ENCODE measurements around the gene SCML2.

Gene SCML2

DNA sequence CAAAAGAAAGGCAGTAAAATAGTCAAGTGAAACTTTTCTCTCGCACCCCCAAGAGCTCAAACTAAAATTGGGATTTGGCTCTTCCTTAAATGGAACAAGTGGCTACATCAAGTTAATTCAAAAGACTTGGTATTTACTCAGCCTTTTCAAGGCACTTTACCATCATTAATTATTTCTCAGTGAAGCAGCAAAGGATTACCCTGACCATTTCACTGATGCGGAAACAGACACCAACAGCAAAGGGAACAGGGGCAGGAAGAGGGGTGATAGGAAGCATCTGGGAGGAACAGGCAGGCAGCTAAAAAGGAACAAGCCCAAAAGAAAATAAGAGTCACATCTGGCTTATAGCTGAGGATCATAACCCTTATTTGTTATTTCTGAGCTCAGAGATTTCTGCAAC lies 2.7 kb downstream of the SCML2 start:
- no peak overlapping the region for H3K27ac ChIP-seq (ENCODE audit: low read length)
- H3K4me1 ChIP-seq (ENCODE audit: control insufficient read depth, low read depth, low read length), result no peaks in the 10 kb centered on the region
- no peaks in the 10 kb centered on the region for H3K36me3 ChIP-seq (ENCODE audit: control insufficient read depth, low read depth, low read length)
- no peak overlapping the region for H3K4me3 ChIP-seq (ENCODE audit: low read length)
- no peak overlapping the region for H3K9ac ChIP-seq (ENCODE audit: low read length)
- peaks cover 3% of the 10 kb centered on the region for H3K9me3 ChIP-seq (ENCODE audit: control insufficient read depth, low read depth, low read length)
- peaks cover 12% of the 10 kb centered on the region for H3K27me3 ChIP-seq (ENCODE audit: control insufficient read depth, insufficient read depth, low read length)

DNA sequence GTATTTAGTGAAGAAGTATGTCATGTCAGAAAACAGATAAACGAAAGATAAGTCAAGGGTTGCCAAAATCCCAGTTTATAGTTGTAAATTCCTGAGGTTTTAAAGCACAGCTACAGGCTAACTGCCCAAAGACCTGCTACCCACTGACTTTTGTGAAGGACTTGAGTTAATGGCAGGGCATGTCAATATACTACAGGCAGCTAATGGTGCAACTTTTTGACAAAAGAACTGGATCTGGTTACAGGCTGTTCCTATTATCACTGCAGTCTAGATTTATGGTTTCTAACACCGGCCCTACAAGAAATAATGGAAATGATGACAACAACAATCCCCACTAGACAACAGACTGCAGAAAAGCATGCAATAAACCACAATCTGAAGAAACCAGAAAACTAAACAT lies 6.4 kb downstream of the SCML2 start:
- no peaks in the 10 kb centered on the region for H3K27me3 ChIP-seq (ENCODE audit: control insufficient read depth, insufficient read depth, low read length)
- H3K4me1 ChIP-seq (ENCODE audit: control insufficient read depth, low read depth, low read length), result no peaks in the 10 kb centered on the region
- no peak overlapping the region for H3K9ac ChIP-seq (ENCODE audit: low read length)
- peaks cover 7% of the 10 kb centered on the region for H3K9me3 ChIP-seq (ENCODE audit: control insufficient read depth, low read depth, low read length)
- no peak overlapping the region for H3K4me3 ChIP-seq (ENCODE audit: low read length)
- no peak overlapping the region for H3K27ac ChIP-seq (ENCODE audit: low read length)
- no peaks in the 10 kb centered on the region for H3K36me3 ChIP-seq (ENCODE audit: control insufficient read depth, low read depth, low read length)

DNA sequence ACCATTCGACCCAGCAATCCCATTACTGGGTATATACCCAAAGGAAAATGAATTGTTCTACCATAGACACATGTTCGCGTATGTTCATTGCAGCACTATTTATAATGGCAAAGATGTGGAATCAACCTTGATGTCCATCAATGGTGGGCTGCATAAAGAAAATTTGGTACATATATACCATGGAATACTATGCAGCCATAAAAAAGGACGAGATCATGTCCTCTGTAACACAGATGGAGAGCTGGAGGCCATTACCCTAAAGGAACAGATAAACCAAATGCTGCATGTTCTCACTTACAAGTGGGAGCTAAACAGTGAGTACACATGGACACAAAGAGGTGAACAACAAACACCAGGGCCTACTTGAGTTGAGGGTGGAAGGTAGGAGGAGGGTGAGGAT lies 45.1 kb downstream of the SCML2 start:
- no peak overlapping the region for H3K9ac ChIP-seq (ENCODE audit: low read length)
- no peak overlapping the region for H3K4me3 ChIP-seq (ENCODE audit: low read length)
- H3K4me1 ChIP-seq (ENCODE audit: control insufficient read depth, low read depth, low read length), result no peaks in the 10 kb centered on the region
- H3K27ac ChIP-seq (ENCODE audit: low read length), result no peak overlapping the region
- no peaks in the 10 kb centered on the region for H3K27me3 ChIP-seq (ENCODE audit: control insufficient read depth, insufficient read depth, low read length)
- H3K9me3 ChIP-seq (ENCODE audit: control insufficient read depth, low read depth, low read length), result peaks cover 8% of the 10 kb centered on the region
- no peaks in the 10 kb centered on the region for H3K36me3 ChIP-seq (ENCODE audit: control insufficient read depth, low read depth, low read length)

DNA sequence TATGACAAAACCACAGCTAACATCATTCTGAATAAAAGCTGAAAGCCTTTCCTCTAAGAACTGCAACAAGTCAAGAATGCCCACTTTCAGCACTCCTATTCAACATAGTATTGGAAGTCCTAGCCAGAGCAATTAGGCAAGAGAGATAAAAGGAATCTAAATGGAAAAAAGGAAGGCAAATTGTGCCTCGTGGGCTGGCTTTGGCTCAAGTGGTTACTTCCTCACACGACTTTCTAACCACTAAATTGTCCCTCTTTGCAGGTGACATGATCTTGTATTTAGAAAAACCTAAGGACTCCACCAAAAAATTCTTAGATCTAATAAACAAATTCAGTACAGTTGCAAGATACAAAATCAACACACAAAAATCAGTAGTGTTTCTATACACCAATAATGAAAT lies 57.2 kb downstream of the SCML2 start:
- Histone ChIP-seq H3K9ac (ENCODE audit: low read length) (no peak overlapping the region), H3K4me1 (ENCODE audit: control insufficient read depth, low read depth, low read length) (no peaks in the 10 kb centered on the region), H3K27me3 (ENCODE audit: control insufficient read depth, insufficient read depth, low read length) (no peaks in the 10 kb centered on the region), H3K4me3 (ENCODE audit: low read length) (no peak overlapping the region), H3K36me3 (ENCODE audit: control insufficient read depth, low read depth, low read length) (no peaks in the 10 kb centered on the region), H3K9me3 (ENCODE audit: control insufficient read depth, low read depth, low read length) (peaks cover 6% of the 10 kb centered on the region), H3K27ac (ENCODE audit: low read length) (no peak overlapping the region)

DNA sequence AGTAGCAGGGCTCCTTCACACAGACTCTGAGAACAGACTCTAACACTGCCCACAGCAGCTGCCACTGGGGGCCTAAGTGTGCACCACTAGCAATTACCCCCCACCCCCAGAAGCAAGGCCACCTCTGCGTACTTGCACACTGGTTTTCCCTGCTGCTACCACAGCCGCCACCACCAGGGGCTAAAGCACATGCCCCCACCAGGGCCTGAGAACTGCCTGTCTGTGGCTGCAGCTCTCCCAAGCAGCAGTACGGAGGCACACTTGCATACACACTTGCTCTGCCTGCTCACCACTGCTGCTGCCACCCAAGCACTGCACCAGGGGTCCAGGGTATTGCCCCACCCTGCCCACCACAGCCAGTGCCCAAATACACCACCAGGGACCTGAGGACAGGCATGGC lies 59.6 kb downstream of the SCML2 start:
- no peak overlapping the region for H3K9ac ChIP-seq (ENCODE audit: low read length)
- H3K27ac ChIP-seq (ENCODE audit: low read length), result no peak overlapping the region
- H3K9me3 ChIP-seq (ENCODE audit: control insufficient read depth, low read depth, low read length), result peaks cover 6% of the 10 kb centered on the region
- peaks cover 3% of the 10 kb centered on the region for H3K4me1 ChIP-seq (ENCODE audit: control insufficient read depth, low read depth, low read length)
- H3K36me3 ChIP-seq (ENCODE audit: control insufficient read depth, low read depth, low read length), result no peaks in the 10 kb centered on the region
- no peak overlapping the region for H3K4me3 ChIP-seq (ENCODE audit: low read length)
- H3K27me3 ChIP-seq (ENCODE audit: control insufficient read depth, insufficient read depth, low read length), result no peaks in the 10 kb centered on the region

DNA sequence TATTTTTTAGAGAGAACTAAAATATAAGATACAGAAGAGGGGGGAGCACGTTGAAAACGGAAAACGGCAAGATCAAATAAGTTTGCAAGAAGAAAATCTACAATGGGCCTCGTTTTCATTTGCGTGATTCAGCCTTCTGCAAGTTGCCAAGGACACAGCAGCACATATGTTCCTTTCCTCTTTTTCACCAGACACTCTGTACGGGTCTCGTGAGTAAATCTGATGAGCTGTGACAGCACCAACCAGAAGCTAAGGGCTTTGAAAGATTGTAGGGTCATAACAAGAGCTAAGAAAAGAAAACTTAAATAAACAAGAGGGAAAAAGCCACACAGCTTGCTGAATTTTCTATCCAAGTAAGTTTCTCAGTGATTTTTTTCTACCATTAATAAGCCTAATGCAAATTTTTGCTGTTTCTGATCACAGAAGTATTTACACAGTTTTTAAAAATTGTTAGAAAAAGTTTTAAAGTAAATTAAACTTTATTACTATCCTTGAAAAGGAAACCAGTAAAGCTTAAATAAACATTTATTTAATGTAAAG lies 63.4 kb downstream of the SCML2 start:
- H3K36me3 ChIP-seq (ENCODE audit: control insufficient read depth, low read depth, low read length), result no peaks in the 10 kb centered on the region
- H3K27me3 ChIP-seq (ENCODE audit: control insufficient read depth, insufficient read depth, low read length), result no peaks in the 10 kb centered on the region
- H3K9ac ChIP-seq (ENCODE audit: low read length), result no peak overlapping the region
- H3K4me3 ChIP-seq (ENCODE audit: low read length), result no peak overlapping the region
- H3K27ac ChIP-seq (ENCODE audit: low read length), result no peak overlapping the region
- H3K9me3 ChIP-seq (ENCODE audit: control insufficient read depth, low read depth, low read length), result peaks cover 8% of the 10 kb centered on the region
- H3K4me1 ChIP-seq (ENCODE audit: control insufficient read depth, low read depth, low read length), result peaks cover 26% of the 10 kb centered on the region

DNA sequence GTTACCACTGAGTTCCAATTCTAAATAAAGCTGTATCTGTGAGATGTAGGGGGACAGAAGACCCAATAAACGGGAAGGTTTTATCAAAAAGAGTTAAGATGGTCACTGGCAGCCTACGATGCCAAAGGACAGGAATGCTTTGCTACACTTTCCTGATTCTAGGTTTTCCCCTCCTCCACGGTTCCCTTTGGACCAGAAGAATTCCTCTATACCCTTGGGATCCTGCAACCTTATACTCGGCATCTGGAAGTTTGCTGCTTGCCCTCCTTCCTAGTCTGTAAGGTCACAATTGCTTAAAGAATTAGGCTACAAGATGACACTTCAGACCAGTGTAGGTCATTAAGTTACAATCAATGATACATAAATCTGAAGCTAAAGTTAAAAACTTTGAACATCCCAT lies 64.3 kb downstream of the SCML2 start:
- peaks cover 11% of the 10 kb centered on the region for H3K9me3 ChIP-seq (ENCODE audit: control insufficient read depth, low read depth, low read length)
- H3K4me3 ChIP-seq (ENCODE audit: low read length), result no peak overlapping the region
- no peaks in the 10 kb centered on the region for H3K27me3 ChIP-seq (ENCODE audit: control insufficient read depth, insufficient read depth, low read length)
- no peak overlapping the region for H3K9ac ChIP-seq (ENCODE audit: low read length)
- H3K4me1 ChIP-seq (ENCODE audit: control insufficient read depth, low read depth, low read length), result peaks cover 26% of the 10 kb centered on the region
- H3K36me3 ChIP-seq (ENCODE audit: control insufficient read depth, low read depth, low read length), result no peaks in the 10 kb centered on the region
- H3K27ac ChIP-seq (ENCODE audit: low read length), result no peak overlapping the region

DNA sequence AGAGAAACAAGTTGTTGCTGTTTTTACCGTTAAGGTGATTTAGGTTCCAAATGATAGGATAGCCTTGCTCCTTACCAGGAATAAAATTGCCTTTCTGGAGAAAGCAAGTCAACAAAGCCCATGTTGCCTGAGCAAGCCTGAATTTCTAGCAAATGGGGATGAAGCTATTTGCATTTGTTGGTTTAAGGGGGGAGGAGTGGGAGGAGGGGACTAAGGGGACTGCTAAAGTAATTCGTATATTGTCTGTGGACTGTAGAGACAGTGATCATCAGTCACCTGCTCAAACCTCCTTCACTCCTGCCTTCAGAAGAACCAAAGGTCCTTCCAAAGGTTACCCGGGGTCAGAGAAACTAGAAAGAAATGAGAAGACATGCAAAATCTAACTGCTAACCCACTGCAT lies 65.8 kb downstream of the SCML2 start:
- Histone ChIP-seq H3K36me3 (ENCODE audit: control insufficient read depth, low read depth, low read length) (no peaks in the 10 kb centered on the region), H3K27ac (ENCODE audit: low read length) (no peak overlapping the region), H3K4me1 (ENCODE audit: control insufficient read depth, low read depth, low read length) (peaks cover 26% of the 10 kb centered on the region), H3K9me3 (ENCODE audit: control insufficient read depth, low read depth, low read length) (peaks cover 15% of the 10 kb centered on the region), H3K9ac (ENCODE audit: low read length) (peak overlapping the region; percentile 29), H3K27me3 (ENCODE audit: control insufficient read depth, insufficient read depth, low read length) (no peaks in the 10 kb centered on the region), H3K4me3 (ENCODE audit: low read length) (peak overlapping the region; percentile 43)

DNA sequence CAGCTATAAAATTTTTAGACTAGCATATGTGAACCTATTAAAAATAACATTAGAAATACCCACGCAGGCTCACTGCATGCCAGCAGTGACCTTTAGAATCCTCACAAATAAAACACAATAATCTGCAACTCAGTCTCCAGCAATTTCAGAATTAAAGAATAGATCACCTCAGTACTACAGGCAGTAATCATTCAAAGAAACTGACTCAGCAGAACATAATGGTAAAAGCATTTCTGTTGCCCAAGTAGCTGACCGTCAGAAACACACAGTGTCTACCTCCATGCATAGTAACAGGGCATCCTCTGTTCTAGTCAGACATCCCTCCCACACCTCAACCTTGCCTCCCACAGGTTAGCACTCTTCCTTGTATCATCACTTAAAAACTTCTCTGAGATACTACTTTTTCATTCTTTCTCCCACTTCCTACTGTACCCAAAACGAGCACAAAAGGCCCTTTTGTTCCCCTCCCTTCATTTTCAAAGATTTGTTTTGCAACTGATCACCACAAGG lies 68.1 kb downstream of the SCML2 start:
- H3K4me3 ChIP-seq (ENCODE audit: low read length), result no peak overlapping the region
- H3K27me3 ChIP-seq (ENCODE audit: control insufficient read depth, insufficient read depth, low read length), result no peaks in the 10 kb centered on the region

DNA sequence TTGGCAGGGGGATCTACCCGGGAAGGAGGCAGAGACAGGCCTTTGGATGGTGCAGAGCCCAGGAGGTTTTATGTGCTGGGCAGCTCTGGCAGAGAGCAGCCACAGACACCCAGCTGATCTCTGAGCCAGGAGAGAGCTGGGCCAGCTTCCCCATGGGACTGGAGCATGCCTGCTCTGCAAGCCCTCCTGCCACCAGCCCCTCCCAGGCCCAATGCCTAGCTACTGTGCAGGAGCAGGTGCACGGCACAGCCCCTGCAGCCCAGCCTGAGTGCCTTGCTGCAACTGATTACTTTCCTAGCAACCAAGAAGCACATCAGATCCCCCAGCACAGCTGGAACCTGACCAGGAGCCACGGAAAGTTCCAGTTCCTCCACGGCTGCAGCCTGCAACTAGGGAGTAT lies 76.0 kb downstream of the SCML2 start:
- Histone ChIP-seq H3K4me1 (ENCODE audit: control insufficient read depth, low read depth, low read length) (no peaks in the 10 kb centered on the region), H3K27ac (ENCODE audit: low read length) (no peak overlapping the region), H3K27me3 (ENCODE audit: control insufficient read depth, insufficient read depth, low read length) (no peaks in the 10 kb centered on the region), H3K4me3 (ENCODE audit: low read length) (no peak overlapping the region), H3K9ac (ENCODE audit: low read length) (no peak overlapping the region), H3K36me3 (ENCODE audit: control insufficient read depth, low read depth, low read length) (no peaks in the 10 kb centered on the region), H3K9me3 (ENCODE audit: control insufficient read depth, low read depth, low read length) (peaks cover 24% of the 10 kb centered on the region)

More for the DNA sequence above, 68.1 kb downstream of the SCML2 start:
- Histone ChIP-seq H3K27ac (ENCODE audit: low read length) (no peak overlapping the region), H3K36me3 (ENCODE audit: control insufficient read depth, low read depth, low read length) (no peaks in the 10 kb centered on the region), H3K4me1 (ENCODE audit: control insufficient read depth, low read depth, low read length) (peaks cover 26% of the 10 kb centered on the region), H3K9ac (ENCODE audit: low read length) (no peak overlapping the region), H3K9me3 (ENCODE audit: control insufficient read depth, low read depth, low read length) (peaks cover 17% of the 10 kb centered on the region)

DNA sequence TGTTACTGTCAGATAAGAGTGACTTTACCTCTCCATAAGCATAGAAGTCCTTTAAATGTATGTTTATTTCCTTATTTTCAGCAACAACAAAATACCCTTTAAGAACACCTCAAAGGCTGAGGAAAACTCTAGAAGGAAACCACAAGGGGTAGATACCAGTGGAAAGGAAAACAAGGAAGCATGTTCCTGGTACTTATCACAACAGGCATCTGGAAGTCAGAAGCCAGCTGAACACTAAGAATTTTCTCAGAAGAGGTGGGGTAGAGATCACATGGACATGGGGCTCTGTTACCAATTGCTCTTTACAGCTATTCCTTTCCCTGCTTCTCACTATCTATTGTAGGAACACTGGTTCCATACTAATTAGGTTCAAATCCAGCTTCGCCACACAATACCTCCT lies 82.3 kb downstream of the SCML2 start:
- H3K27me3 ChIP-seq (ENCODE audit: control insufficient read depth, insufficient read depth, low read length), result no peaks in the 10 kb centered on the region
- no peak overlapping the region for H3K9ac ChIP-seq (ENCODE audit: low read length)
- no peaks in the 10 kb centered on the region for H3K36me3 ChIP-seq (ENCODE audit: control insufficient read depth, low read depth, low read length)
- peaks cover 16% of the 10 kb centered on the region for H3K9me3 ChIP-seq (ENCODE audit: control insufficient read depth, low read depth, low read length)
- no peak overlapping the region for H3K27ac ChIP-seq (ENCODE audit: low read length)
- no peak overlapping the region for H3K4me3 ChIP-seq (ENCODE audit: low read length)
- no peaks in the 10 kb centered on the region for H3K4me1 ChIP-seq (ENCODE audit: control insufficient read depth, low read depth, low read length)

DNA sequence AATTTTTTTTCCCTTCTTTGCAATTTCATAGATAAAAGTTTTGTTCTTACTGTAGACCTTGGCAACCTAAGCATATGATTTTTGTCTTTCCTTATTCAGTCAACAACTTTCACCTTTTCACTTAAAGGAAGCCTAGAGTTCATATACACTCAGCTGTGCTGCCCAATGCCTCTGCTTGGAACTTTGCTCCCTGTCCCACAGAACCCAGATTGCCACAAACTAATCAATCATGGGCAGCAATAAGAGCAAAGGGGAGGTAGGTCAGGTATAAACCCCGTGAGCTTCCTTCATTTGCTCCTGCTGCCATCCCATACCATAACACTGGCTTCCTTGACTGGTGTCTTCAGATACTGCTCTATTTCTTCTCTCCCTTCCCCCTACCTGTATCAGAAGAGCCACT lies 82.8 kb downstream of the SCML2 start:
- H3K27me3 ChIP-seq (ENCODE audit: control insufficient read depth, insufficient read depth, low read length), result no peaks in the 10 kb centered on the region
- no peaks in the 10 kb centered on the region for H3K36me3 ChIP-seq (ENCODE audit: control insufficient read depth, low read depth, low read length)
- H3K9ac ChIP-seq (ENCODE audit: low read length), result no peak overlapping the region
- H3K4me1 ChIP-seq (ENCODE audit: control insufficient read depth, low read depth, low read length), result no peaks in the 10 kb centered on the region
- H3K27ac ChIP-seq (ENCODE audit: low read length), result no peak overlapping the region
- H3K4me3 ChIP-seq (ENCODE audit: low read length), result no peak overlapping the region
- peaks cover 16% of the 10 kb centered on the region for H3K9me3 ChIP-seq (ENCODE audit: control insufficient read depth, low read depth, low read length)
